Renal cortex interstitium (tissue), 11 donors: ENCODE data around the gene CTRB2. TPM values are rescaled to one million over a fixed set of nuclear protein-coding genes. Genes with fewer than 3 reads are reported as not detected.
"Not testable (repeated sequence)": the region's sequence is repeated elsewhere in the genome, so short reads cannot be mapped to it uniquely, and the experiment has no call there.

Experiments
- DNase-seq, 11 donors: peaks; one replicate each; pipeline ENCODE4 v3.0.0-alpha.2; 2013; ENCODE audit warnings: low read depth in 9 of 11, low spot score in 4 of 11; ENCODE audit errors: extremely low read depth in 1 of 11
- polyA plus RNA-seq, 3 donors: library from polyadenylated mRNA; unstranded; fragments of 120-200 nt; gene quantifications; one replicate each; pipeline ENCODE4 v1.2.1, GENCODE V29; 2013; ENCODE audit not compliant: insufficient read length in 3 of 3

The CTRB2 gene
- polyA plus RNA-seq, 3 donors = not detected

- DNase-seq = no peak
These were observed 37.4 kb upstream of the CTRB2 start for GRCh38 chr16:75244225-75244809.

GRCh38 chr16:75243667-75244224, 36.8 kb upstream of the CTRB2 start:
- no peak for DNase-seq

- not testable (repeated sequence) for DNase-seq
These were observed 35.6 kb upstream of the CTRB2 start for GRCh38 chr16:75242436-75243078.

GRCh38 chr16:75241955-75242354, 35.0 kb upstream of the CTRB2 start:
- DNase-seq = no peak

- no peak for DNase-seq
These were observed 34.5 kb upstream of the CTRB2 start for GRCh38 chr16:75241412-75241811.

GRCh38 chr16:75240633-75241032, 33.7 kb upstream of the CTRB2 start:
- not testable (repeated sequence) for DNase-seq

GRCh38 chr16:75239542-75240122, 32.7 kb upstream of the CTRB2 start:
- no peak for DNase-seq

- DNase-seq = no peak
These were observed 32.0 kb upstream of the CTRB2 start for GRCh38 chr16:75238853-75239541.

- DNase-seq = no peak
These were observed 31.3 kb upstream of the CTRB2 start for GRCh38 chr16:75238132-75238852.

- DNase-seq = no peak
These were observed 30.6 kb upstream of the CTRB2 start for GRCh38 chr16:75237398-75238131.

GRCh38 chr16:75236736-75237397, 29.9 kb upstream of the CTRB2 start:
- no peak for DNase-seq

- DNase-seq = no peak
These were observed 29.3 kb upstream of the CTRB2 start for GRCh38 chr16:75236232-75236631.

- DNase-seq = no peak
These were observed 28.8 kb upstream of the CTRB2 start for GRCh38 chr16:75235721-75236193.

- DNase-seq = no peak
These were observed 28.1 kb upstream of the CTRB2 start for GRCh38 chr16:75234856-75235696.

- DNase-seq = no peak
These were observed 26.6 kb upstream of the CTRB2 start for GRCh38 chr16:75233611-75233938.

GRCh38 chr16:75231570-75231969, 24.6 kb upstream of the CTRB2 start:
- no peak for DNase-seq

GRCh38 chr16:75230471-75231110, 23.6 kb upstream of the CTRB2 start:
- no peak for DNase-seq
